ENCODE data around the gene ZYX.
"Not testable (repeated sequence)": the region's sequence is repeated elsewhere in the genome, so short reads cannot be mapped to it uniquely, and the experiment has no call there.

ZYX gene

DNA sequence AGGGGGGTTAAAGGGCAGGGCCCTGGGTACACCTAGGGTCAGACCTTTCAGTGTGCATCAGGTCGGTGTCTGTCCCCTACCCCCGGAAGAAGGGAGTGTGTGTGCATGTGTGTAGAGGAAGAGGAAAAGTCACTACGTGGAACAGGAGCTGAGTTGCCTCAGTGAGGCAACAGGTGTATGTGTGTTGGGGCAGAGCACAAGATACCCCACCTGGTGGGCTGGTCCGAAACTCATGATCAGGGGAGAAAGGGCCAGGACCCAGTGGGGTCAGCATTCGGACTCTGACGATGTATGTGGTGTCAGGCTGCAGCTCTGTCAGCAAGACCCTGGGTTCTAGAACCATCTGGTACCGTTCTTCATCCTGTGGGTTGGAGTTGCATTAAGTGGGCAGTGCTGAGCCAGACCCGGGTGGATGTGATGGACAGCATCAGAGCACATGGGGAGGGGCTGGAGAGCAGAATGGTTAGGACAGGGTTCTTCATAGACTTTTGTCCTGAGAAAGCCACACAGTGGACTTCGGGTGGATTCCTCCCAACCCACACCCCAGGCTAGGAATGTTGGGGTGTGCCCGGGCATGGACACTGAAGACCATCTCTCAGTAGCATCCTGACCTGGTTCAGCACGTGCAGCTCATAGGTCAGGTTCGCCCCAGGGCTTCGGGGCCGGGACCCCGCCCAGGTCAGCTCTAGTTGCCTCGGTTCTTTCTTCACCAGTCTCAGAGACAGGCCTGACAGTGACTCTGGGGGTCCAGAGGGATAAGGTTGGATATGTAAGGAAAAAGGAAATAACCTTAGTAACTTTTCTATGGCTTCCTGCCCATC, 16.8 kb downstream of the ZYX start:
- in situ Hi-C loops (cut with HindIII; ENCODE audit: low sequenced_read_pairs), result no loop called here
- no peak overlapping the region for H3K4me3 ChIP-seq (ENCODE audit: low read depth, low read length)
- TF ChIP-seq, protein P1, sequence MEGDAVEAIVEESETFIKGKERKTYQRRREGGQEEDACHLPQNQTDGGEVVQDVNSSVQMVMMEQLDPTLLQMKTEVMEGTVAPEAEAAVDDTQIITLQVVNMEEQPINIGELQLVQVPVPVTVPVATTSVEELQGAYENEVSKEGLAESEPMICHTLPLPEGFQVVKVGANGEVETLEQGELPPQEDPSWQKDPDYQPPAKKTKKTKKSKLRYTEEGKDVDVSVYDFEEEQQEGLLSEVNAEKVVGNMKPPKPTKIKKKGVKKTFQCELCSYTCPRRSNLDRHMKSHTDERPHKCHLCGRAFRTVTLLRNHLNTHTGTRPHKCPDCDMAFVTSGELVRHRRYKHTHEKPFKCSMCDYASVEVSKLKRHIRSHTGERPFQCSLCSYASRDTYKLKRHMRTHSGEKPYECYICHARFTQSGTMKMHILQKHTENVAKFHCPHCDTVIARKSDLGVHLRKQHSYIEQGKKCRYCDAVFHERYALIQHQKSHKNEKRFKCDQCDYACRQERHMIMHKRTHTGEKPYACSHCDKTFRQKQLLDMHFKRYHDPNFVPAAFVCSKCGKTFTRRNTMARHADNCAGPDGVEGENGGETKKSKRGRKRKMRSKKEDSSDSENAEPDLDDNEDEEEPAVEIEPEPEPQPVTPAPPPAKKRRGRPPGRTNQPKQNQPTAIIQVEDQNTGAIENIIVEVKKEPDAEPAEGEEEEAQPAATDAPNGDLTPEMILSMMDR (IDR thresholded peaks at IDR 0.05; ENCODE audit: low read depth, low read length, missing control alignments), result no peak
- no peak for DNase-seq (ENCODE audit: low read depth)

DNA sequence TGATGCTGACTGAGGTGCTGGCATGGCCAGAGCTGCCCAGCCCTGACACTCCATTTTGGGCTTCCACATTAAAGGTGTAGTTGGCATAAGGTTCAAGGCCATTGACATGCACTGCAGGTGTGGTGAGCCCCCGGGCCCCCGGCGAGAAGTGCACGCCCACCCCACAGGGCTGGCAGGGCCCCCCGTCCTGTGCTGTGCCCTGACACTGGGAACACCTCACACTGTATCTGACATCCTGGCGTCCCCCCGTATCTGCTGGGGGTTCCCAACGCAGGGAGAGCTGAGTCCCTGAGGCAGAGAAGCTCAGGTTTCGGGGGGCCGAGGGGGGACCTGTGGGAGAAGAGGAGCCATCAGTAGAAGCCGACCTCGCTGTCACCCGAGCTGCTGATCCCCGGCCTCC, 17.5 kb downstream of the ZYX start:
- in situ Hi-C loops (cut with HindIII; ENCODE audit: low sequenced_read_pairs), result no loop called here
- DNase-seq (ENCODE audit: low read depth), result no peak
- TF ChIP-seq, protein P1 (IDR thresholded peaks at IDR 0.05; ENCODE audit: low read depth, low read length, missing control alignments), result no peak
- no peak overlapping the region for H3K4me3 ChIP-seq (ENCODE audit: low read depth, low read length)

DNA sequence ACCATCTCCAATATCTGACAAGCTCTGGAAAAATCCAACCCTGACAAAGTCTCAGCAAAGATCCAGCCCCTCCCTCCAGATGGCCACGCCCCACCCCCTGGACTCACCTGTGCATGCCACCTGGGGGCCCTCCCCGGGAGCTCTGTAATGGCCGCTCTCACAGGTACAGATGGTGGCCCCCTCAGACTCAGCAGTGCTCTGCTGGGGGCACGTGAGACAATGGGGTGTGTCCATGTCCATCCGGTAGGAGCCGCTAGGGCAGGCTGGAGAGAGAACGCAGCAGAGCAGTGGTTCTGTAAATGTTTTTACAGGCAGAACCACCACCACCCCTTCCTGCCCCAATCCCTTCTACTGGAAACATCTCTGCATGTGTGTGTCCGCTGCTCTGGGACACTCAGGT, 18.0 kb downstream of the ZYX start:
- in situ Hi-C loops (cut with HindIII; ENCODE audit: low sequenced_read_pairs), result no loop called here
- DNase-seq (ENCODE audit: low read depth), result no peak
- TF ChIP-seq, protein P1 (IDR thresholded peaks at IDR 0.05; ENCODE audit: low read depth, low read length, missing control alignments), result no peak
- no peak overlapping the region for H3K4me3 ChIP-seq (ENCODE audit: low read depth, low read length)

DNA sequence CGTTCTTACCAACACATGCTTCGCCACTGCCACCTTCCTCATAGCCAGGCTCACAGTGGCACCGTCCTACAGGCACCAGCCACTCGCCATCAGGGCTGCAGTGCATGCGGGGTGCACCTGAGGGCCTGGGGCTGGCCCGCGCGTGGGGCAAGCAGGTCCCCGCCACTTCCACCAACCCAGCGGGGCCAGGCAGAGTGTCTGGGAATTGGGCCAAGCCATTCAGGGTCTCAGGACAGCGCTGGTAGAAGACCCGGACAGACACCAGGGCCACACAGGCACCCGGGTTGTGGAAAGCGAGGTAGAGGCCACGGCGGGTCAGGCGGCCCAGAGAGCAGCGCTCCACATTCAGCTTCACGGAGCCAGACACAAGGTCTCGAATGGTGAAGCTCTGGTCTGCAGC, 18.5 kb downstream of the ZYX start:
- in situ Hi-C loops (cut with HindIII; ENCODE audit: low sequenced_read_pairs), result no loop called here
- DNase-seq (ENCODE audit: low read depth), result no peak
- H3K4me3 ChIP-seq (ENCODE audit: low read depth, low read length), result no peak overlapping the region
- TF ChIP-seq, protein P1 (IDR thresholded peaks at IDR 0.05; ENCODE audit: low read depth, low read length, missing control alignments), result no peak

DNA sequence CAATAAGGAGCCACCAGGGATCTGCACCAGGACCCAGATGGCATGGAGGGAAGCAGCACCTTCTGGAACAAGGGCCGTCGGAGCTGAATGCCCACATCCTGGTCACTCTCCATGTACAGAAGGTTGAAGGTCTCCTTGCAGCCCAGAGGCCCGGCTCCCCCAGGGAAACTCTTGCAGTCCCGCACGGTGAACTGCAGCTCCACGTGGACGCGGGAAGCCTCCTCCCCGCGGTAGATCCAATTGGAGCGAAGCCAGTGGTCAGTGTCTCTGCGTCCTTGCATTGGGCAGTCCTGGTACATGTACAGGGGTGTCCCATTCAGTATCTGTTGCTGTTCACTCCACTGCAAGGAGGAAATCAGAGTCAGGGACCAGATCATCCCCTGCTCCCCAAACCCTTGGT, 20.1 kb downstream of the ZYX start:
- H3K4me3 ChIP-seq (ENCODE audit: low read depth, low read length), result no peak overlapping the region
- no peak for DNase-seq (ENCODE audit: low read depth)
- in situ Hi-C loops (cut with HindIII; ENCODE audit: low sequenced_read_pairs), result no loop called here
- TF ChIP-seq, protein P1 (IDR thresholded peaks at IDR 0.05; ENCODE audit: low read depth, low read length, missing control alignments), result no peak

DNA sequence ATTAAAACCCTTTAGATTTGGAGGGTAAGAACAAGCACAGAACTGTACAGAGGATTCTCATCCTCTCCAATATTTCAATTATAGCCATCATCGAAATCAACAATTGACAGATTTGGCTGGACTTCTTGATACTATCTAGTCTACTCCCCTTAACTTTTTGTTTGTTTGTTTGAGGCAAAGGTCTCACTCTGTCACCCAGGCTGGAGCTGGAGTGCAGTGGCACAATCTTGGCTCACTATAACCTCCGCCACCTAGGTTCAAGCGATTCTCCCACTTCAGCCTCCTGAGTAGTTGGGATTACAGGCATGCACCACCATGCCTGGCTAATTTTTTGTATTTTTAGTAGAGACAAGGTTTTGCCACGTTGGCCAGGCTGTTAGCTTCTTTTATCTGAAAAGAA, 21.1 kb downstream of the ZYX start:
- H3K4me3 ChIP-seq (ENCODE audit: low read depth, low read length); in situ Hi-C loops (cut with HindIII; ENCODE audit: low sequenced_read_pairs); DNase-seq (ENCODE audit: low read depth): not testable (repeated sequence)

DNA sequence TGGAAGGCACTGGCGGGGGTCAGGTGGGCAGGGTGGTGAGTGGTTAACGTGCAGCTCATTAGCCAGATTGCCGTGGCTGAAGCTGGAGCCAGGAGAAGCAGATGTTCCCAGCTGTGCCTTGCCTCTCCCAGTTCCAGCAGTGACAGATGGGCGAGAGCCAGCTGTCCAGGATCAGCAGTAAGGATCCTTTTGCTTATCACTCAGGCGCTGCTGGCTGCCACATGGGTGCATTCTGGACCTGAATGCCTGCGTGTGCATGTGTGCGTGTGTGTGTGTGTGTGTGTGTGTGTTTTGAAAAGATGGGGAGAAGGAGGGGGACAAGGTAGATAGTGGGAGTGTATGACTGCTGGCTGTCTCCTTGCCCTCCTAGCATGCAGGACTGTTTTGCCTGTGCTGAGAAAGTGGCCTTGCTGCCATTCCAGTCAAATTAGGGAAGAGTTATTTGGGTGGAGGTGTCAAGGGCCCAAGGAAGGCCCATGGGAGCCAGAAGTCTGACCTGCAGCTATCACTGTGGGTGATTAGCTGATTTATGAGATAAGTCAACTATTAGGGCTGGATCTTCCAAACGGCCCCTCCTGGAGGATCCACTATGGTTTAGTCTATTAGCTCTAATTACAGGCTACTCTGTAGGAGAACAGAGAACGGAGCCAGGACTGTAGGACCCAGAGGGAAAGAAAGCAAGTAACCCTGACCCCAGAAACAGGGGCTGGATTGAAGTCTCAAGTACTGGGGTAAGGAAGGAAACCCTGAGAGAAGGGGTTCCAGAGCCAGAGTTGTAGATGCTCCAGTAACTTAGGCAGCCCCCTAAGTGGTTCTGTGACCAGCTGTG, 24.2 kb downstream of the ZYX start:
- H3K4me3 ChIP-seq (ENCODE audit: low read depth, low read length), result no peak overlapping the region
- TF ChIP-seq, protein P1 (IDR thresholded peaks at IDR 0.05; ENCODE audit: low read depth, low read length, missing control alignments), result no peak
- DNase-seq (ENCODE audit: low read depth), result no peak
- in situ Hi-C loops (cut with HindIII; ENCODE audit: low sequenced_read_pairs), result no loop called here

All from astrocyte of the cerebellum (primary cell).